ENCODE data around the gene DCDC2B. TPM values are rescaled to one million over a fixed set of nuclear protein-coding genes. Genes with fewer than 3 reads are reported as not detected.

DCDC2B gene
- total and polyA plus RNA-seq, 2 of the 13 experiments (the other 11 are each of a cell fraction or from before 2014, with no cell fraction given) = not detected

GRCh38 chr1:32178380-32179192 lies 30.3 kb upstream of the DCDC2B start (continued):
- TF ChIP-seq KIAA2018 (CRISPR knock-in tag; IDR thresholded peaks at IDR 0.05; ENCODE audit: borderline replicate concordance) (no peak), ZNF720 (CRISPR knock-in tag; IDR thresholded peaks at IDR 0.05) (no peak), TRIM22 (IDR thresholded peaks at IDR 0.05) (no peak), PLSCR1 (CRISPR knock-in tag; IDR thresholded peaks at IDR 0.05; ENCODE audit: borderline replicate concordance) (no peak), ZNF3 (CRISPR knock-in tag; IDR thresholded peaks at IDR 0.05) (no peak), ZNF569 (CRISPR knock-in tag; IDR thresholded peaks at IDR 0.05; ENCODE audit: borderline replicate concordance) (no peak), ZNF589 (CRISPR knock-in tag; conservative IDR thresholded peaks at IDR 0.05) (no peak), ZNF691 (CRISPR knock-in tag; IDR thresholded peaks at IDR 0.05; ENCODE audit: borderline replicate concordance, low read depth) (peak; percentile 98), IRF9 (CRISPR knock-in tag; IDR thresholded peaks at IDR 0.05; ENCODE audit: borderline replicate concordance) (no peak), SMC3 (IDR thresholded peaks at IDR 0.05; ENCODE audit: low read length) (peak; percentile 30; the same call in 1 of the 2 replicates), ZFP36 (IDR thresholded peaks at IDR 0.05; ENCODE audit: borderline replicate concordance, low read depth, low read length, partially characterized antibody) (no peak), JARID2 (CRISPR knock-in tag; IDR thresholded peaks at IDR 0.05; ENCODE audit: insufficient replicate concordance) (peak; percentile 22), FOXO1 (CRISPR knock-in tag; IDR thresholded peaks at IDR 0.05) (peak; percentile 44; the same call in 1 of the 2 replicates), MAFF (IDR thresholded peaks at IDR 0.05; ENCODE audit: low read depth, low read length) (no peak)
